HG03558 (cell line): ENCODE data around the gene MORC3.
"Not testable (repeated sequence)": the region's sequence is repeated elsewhere in the genome, so short reads cannot be mapped to it uniquely, and the experiment has no call there.

ENCODE experiments used
- ATAC-seq: cut with Tn5 transposase; IDR thresholded peaks from one replicate; pipeline ENCODE4 v1.9.1; 2021; ENCODE audit warnings: moderate number of reproducible peaks; ENCODE audit not compliant: unreplicated experiment; ENCODE audit errors: extremely low read depth

Gene MORC3

GRCh38 chr21:36382722-36383121, 62.7 kb downstream of the MORC3 start:
- not testable (repeated sequence) for ATAC-seq

GRCh38 chr21:36384885-36385232, 64.9 kb downstream of the MORC3 start:
- ATAC-seq: no peak

GRCh38 chr21:36385233-36386030, 65.4 kb downstream of the MORC3 start, which contains the start of gene CHAF1B:
Gene CHAF1B (plus strand): TSS chr21:36385392. CDS start chr21:36386137, 745 bp downstream.
- no peak for ATAC-seq

GRCh38 chr21:36386031-36386642, 66.1 kb downstream of the MORC3 start:
- ATAC-seq: no peak

- no peak for ATAC-seq
Observed at GRCh38 chr21:36388096-36388495, 68.1 kb downstream of the MORC3 start.

- no peak for ATAC-seq
Observed at GRCh38 chr21:36388835-36389234, 68.8 kb downstream of the MORC3 start.

GRCh38 chr21:36391649-36392048, 71.7 kb downstream of the MORC3 start:
- not testable (repeated sequence) for ATAC-seq

GRCh38 chr21:36395353-36396111, 75.5 kb downstream of the MORC3 start:
- no peak for ATAC-seq

GRCh38 chr21:36396325-36396724, 76.3 kb downstream of the MORC3 start:
- no peak for ATAC-seq

- no peak for ATAC-seq
Observed at GRCh38 chr21:36396971-36397370, 77.0 kb downstream of the MORC3 start.

GRCh38 chr21:36397606-36398005, 77.6 kb downstream of the MORC3 start:
- ATAC-seq: no peak

GRCh38 chr21:36399736-36400135, 79.7 kb downstream of the MORC3 start:
- not testable (repeated sequence) for ATAC-seq

- no peak for ATAC-seq
Observed at GRCh38 chr21:36400719-36401118, 80.7 kb downstream of the MORC3 start.

GRCh38 chr21:36402339-36402738, 82.3 kb downstream of the MORC3 start:
- no peak for ATAC-seq

GRCh38 chr21:36403713-36404112, 83.7 kb downstream of the MORC3 start:
- no peak for ATAC-seq

- ATAC-seq: no peak
Observed at GRCh38 chr21:36408568-36408967, 88.6 kb downstream of the MORC3 start.

GRCh38 chr21:36411301-36411700, 91.3 kb downstream of the MORC3 start:
- no peak for ATAC-seq

GRCh38 chr21:36412916-36413315, 92.9 kb downstream of the MORC3 start:
- no peak for ATAC-seq

- no peak for ATAC-seq
Observed at GRCh38 chr21:36415375-36415774, 95.4 kb downstream of the MORC3 start.

GRCh38 chr21:36419241-36419640, 99.2 kb downstream of the MORC3 start:
- no peak for ATAC-seq

- no peak for ATAC-seq
Observed at GRCh38 chr21:36419996-36420395, 100.0 kb downstream of the MORC3 start.
